ENCODE measurements around the gene FAM83E.

Gene FAM83E

GRCh38 chr19:48591021-48591420 is 23.9 kb downstream of the FAM83E start:
- Histone ChIP-seq H3K79me2 (ENCODE audit: insufficient read depth, low read length) (no peaks in the 10 kb centered on the region), H3K4me2 (ENCODE audit: low read depth, low read length, poor library complexity, severe bottlenecking) (no peak overlapping the region), H3K36me3 (ENCODE audit: insufficient read depth, low read length) (no peaks in the 10 kb centered on the region), H3K9me2 (replicated peaks; ENCODE audit: low read depth, low read length) (no peaks in the 10 kb centered on the region), H4K20me1 (ENCODE audit: insufficient read depth, low read length, poor library complexity, severe bottlenecking) (no peaks in the 10 kb centered on the region), H3F3A (ENCODE audit: low read depth) (no peaks in the 10 kb centered on the region), H3K9ac (ENCODE audit: low read depth, low read length, poor library complexity, severe bottlenecking) (no peak overlapping the region), H3K9me3 (ENCODE audit: insufficient read depth, low read depth, low read length) (no peaks in the 10 kb centered on the region), H3K4me1 (ENCODE audit: insufficient read depth, low read length, poor library complexity, severe bottlenecking) (peaks cover 8% of the 10 kb centered on the region), H3K4me3 (ENCODE audit: low read length, poor library complexity, severe bottlenecking) (no peak overlapping the region), H2AFZ (ENCODE audit: low read length) (no peak overlapping the region), H3K27me3 (ENCODE audit: insufficient read depth, low read length, poor library complexity, severe bottlenecking) (no peaks in the 10 kb centered on the region)
- TF ChIP-seq EZH2phosphoT487 (IDR thresholded peaks at IDR 0.05; ENCODE audit: borderline replicate concordance) (no peak), CTCF (conservative IDR thresholded peaks at IDR 0.05; ENCODE audit: low read length) (no peak)

GRCh38 chr19:48588670-48589401 is 26.0 kb downstream of the FAM83E start:
- Histone ChIP-seq H3K9me2 (replicated peaks; ENCODE audit: low read depth, low read length) (no peaks in the 10 kb centered on the region), H3K4me3 (ENCODE audit: low read length, poor library complexity, severe bottlenecking) (peak overlapping the region; percentile 69), H2AFZ (ENCODE audit: low read length) (peak overlapping the region; percentile 98), H3F3A (ENCODE audit: low read depth) (no peaks in the 10 kb centered on the region), H3K79me2 (ENCODE audit: insufficient read depth, low read length) (no peaks in the 10 kb centered on the region), H3K9me3 (ENCODE audit: insufficient read depth, low read depth, low read length) (no peaks in the 10 kb centered on the region), H3K27me3 (ENCODE audit: insufficient read depth, low read length, poor library complexity, severe bottlenecking) (no peaks in the 10 kb centered on the region), H3K36me3 (ENCODE audit: insufficient read depth, low read length) (no peaks in the 10 kb centered on the region), H4K20me1 (ENCODE audit: insufficient read depth, low read length, poor library complexity, severe bottlenecking) (no peaks in the 10 kb centered on the region), H3K9ac (ENCODE audit: low read depth, low read length, poor library complexity, severe bottlenecking) (peak overlapping the region; percentile 39), H3K4me2 (ENCODE audit: low read depth, low read length, poor library complexity, severe bottlenecking) (peak overlapping the region; percentile 68), H3K4me1 (ENCODE audit: insufficient read depth, low read length, poor library complexity, severe bottlenecking) (peaks cover 10% of the 10 kb centered on the region)
- TF ChIP-seq EZH2phosphoT487 (IDR thresholded peaks at IDR 0.05; ENCODE audit: borderline replicate concordance) (no peak), CTCF (conservative IDR thresholded peaks at IDR 0.05; ENCODE audit: low read length) (peak; percentile 96)

GRCh38 chr19:48587387-48587786 is 27.5 kb downstream of the FAM83E start:
- no peaks in the 10 kb centered on the region for H4K20me1 ChIP-seq (ENCODE audit: insufficient read depth, low read length, poor library complexity, severe bottlenecking)
- H3K9ac ChIP-seq (ENCODE audit: low read depth, low read length, poor library complexity, severe bottlenecking), result no peak overlapping the region
- H3F3A ChIP-seq (ENCODE audit: low read depth), result no peaks in the 10 kb centered on the region
- no peaks in the 10 kb centered on the region for H3K36me3 ChIP-seq (ENCODE audit: insufficient read depth, low read length)
- no peak overlapping the region for H3K4me2 ChIP-seq (ENCODE audit: low read depth, low read length, poor library complexity, severe bottlenecking)
- TF ChIP-seq EZH2phosphoT487 (IDR thresholded peaks at IDR 0.05; ENCODE audit: borderline replicate concordance), result no peak
- TF ChIP-seq CTCF (conservative IDR thresholded peaks at IDR 0.05; ENCODE audit: low read length), result no peak
- no peaks in the 10 kb centered on the region for H3K27me3 ChIP-seq (ENCODE audit: insufficient read depth, low read length, poor library complexity, severe bottlenecking)
- H2AFZ ChIP-seq (ENCODE audit: low read length), result no peak overlapping the region
- no peaks in the 10 kb centered on the region for H3K9me2 ChIP-seq (replicated peaks; ENCODE audit: low read depth, low read length)
- H3K9me3 ChIP-seq (ENCODE audit: insufficient read depth, low read depth, low read length), result no peaks in the 10 kb centered on the region
- no peak overlapping the region for H3K4me3 ChIP-seq (ENCODE audit: low read length, poor library complexity, severe bottlenecking)
- H3K4me1 ChIP-seq (ENCODE audit: insufficient read depth, low read length, poor library complexity, severe bottlenecking), result peaks cover 10% of the 10 kb centered on the region
- no peaks in the 10 kb centered on the region for H3K79me2 ChIP-seq (ENCODE audit: insufficient read depth, low read length)
